ENCODE results near the gene AGMO.

Gene AGMO

DNA sequence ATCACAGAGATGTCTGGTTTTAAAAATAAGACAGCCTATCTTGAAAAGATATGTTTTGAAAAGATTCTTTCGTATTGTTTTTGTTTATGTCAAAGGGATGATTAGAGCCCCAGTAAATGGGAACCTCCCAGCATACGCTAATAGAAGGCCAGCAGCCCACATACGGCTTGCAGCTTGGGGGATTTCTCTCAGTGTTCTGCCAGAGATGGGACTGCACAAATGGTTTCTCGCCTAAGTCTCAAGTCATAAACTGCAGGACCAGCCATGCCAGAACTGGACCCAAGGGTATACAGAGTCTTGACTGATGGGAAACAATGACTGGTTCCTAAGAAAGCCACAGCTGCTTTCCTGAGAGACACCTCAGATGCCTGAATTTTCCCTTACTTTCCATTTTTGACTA, 352.4 kb downstream of the AGMO start:
- no peak for DNase-seq

DNA sequence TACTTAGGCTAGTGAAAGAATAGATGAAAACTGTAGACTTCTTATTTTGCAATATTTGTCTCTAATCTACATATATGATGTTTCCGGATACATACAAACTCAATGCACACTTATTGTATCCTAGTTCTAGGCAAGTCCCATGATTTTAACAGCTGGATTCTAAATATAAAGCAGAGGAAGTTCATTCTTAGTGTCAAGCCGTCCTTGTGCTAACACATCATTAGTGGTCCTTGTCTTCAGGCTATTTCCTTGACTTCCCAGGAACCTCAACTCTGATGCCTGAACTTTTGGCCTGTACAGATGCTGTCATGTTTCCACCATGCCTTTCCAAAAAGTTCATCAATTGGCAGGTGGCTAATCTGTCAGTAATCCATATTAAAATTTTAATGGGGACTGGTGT, 357.4 kb downstream of the AGMO start:
- DNase-seq: no peak

- DNase-seq: no peak
These were observed 362.3 kb downstream of the AGMO start for GRCh38 chr7:15199482-15199881.

DNA sequence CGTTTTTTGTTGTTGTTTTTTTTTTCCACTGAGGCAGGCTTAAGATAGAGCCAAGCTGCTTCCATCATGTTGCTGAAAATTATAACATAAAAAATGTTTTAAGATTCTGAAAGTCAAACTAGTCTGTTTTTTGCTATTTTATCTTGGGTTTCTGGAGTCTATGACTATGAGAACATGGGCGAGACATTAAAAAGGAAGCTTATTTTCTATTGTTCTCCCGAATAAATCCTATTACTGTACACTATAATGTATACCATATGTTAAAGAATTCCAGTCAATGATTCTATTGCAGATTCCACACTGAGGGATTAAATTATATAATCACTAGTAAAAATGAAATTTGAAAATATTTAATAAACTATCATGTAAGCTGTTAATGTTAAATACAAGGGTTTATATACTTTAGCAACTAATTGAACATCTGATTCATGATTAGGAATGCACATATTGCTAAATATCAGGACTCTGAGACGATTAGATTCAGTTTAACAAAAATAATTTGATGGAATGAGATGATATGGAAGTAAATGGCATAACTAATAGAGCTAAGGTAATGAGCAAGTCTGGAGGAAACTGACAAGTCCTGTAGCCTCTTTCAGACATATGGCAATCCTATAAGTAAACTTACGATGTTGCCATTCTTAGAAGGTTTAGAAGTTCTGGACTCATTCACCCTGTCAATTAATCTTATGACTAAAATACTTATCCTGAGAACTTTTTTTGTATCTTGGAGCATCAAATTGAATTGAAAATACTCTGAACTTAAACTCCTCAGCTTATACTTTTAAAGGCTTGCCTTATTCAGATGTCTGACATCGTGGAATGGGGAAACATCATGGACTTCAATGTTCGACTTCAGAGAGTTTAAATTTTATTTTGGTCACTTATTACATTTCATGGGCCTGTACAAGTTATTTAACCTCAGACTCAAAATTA, 364.5 kb downstream of the AGMO start:
- DNase-seq: no peak

- DNase-seq: no peak
These were observed 383.8 kb downstream of the AGMO start for GRCh38 chr7:15178065-15178464.

DNA sequence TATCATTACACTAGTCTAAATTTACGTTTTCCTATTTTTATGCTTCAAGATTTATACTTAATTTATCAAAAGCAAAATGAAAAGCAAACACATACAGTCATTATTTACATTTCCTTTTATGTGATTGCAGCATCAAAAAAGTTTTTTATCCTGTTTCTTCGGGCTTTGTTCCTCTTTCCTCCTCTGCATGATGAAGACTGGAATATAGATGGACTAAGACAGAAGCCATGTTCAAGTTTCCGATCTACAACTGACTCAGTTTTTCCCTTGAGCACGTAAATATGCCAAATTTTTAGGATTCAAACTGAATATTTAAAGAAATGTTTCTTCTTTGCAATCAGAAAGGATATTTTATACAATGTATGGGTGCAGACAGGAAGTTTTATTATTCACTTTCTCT, 385.7 kb downstream of the AGMO start:
- no peak for DNase-seq

GRCh38 chr7:15175152-15175551, 386.7 kb downstream of the AGMO start:
- DNase-seq: no peak

- no peak for DNase-seq
These were observed 387.3 kb downstream of the AGMO start for GRCh38 chr7:15174485-15174884.

DNA sequence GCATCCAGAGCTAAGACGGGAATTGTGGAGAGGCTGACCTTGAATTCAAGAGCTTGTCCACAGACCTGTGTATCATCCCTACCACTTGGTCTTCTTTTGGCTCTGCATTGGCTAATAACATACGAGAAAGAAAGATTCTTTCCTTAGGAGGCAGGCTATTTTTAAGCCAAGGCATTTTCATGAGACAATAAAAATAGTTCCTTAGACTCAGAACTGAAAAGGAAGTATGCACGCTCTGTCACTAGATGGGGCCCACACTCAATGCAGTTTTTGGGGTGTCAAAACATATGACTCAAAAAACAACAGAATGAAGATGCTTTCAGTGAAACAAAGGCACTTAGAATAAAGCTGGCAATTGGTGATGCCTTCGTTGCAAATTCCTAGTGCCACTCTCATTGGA, 393.3 kb downstream of the AGMO start:
- DNase-seq: no peak

GRCh38 chr7:15167912-15168311, 393.9 kb downstream of the AGMO start:
- DNase-seq: no peak

DNA sequence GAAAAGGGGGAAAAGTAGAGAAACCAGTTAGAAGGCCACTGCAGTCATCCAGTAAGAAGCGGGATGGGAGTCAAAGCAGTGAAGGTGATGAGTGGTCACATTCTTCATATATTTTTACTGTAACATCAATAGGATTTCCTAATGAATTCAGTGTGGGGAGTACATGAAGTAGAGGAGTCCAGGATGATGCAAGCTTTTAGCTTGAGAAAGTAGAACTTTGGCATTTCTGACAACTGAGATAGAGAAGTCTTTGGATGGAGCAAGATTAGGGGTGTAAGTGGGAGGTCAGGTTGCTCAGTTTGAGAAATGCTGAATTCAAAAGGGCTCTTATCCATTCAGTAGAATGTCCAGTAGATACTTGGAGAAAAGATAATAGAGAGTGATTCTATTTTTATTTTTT, 395.2 kb downstream of the AGMO start:
- no peak for DNase-seq

DNA sequence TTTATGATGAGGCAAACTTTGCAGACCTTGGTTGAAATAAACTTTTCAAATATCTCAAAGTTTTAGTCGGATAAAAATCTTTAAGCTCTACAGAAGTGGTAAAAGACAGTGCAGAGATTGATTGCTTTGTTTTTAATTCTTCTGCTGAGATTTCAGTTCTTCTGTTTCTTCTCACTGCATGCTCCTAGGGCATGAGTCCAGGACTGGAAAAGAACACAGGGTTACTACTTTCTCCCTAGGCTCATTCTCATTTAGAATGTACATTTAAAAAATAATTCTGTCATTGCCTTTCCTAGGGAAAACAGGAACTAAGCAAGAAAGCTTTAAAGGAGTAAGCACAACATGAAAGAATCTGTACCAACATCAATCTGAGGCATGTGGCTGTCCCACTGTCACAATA, 402.6 kb downstream of the AGMO start:
- no peak for DNase-seq

DNA sequence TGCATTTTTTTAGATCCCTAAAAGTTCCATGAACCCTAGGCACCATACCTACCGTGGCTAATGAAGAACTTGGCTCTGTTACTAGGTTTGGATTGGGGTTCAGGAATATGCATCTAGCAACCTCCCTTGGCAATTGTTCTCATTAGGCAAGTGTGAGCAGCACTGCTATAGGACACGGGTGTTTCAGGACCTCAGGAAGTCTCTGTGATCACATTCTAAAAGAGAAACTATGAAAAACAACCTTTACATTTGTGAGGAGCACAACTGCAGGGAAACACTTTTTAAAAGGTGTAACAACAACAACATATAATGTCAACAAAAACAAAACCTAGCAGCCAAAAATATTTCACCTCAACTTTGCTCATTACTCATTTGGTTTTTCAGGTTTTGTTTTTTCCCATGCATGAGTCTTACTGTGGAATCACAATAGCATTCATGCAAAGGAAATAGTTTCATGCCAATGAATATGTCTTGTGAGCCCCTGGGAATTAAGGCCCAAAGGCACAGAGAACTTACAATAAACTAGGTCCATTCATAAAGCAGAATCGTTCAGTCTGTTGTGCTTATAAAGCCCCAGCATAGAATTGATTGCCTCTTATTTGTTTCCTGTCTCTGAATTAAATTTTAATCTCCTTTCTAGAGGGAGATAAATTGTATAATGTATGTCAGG, 403.5 kb downstream of the AGMO start:
- DNase-seq: no peak
